AG10803 (cell line): ENCODE results near the gene FRMPD2.

Experiments
- DNase-seq: peaks from one replicate; pipeline ENCODE4 v3.0.0; 2010; ENCODE audit warnings: low read depth
- H3K4me3 ChIP-seq: 2 replicates; pipeline ENCODE4 v1.5.1; 2011; ENCODE audit warnings: mild to moderate bottlenecking, low read length, control low read depth
- CTCF ChIP-seq: conservative IDR thresholded peaks from 2 replicates; pipeline ENCODE4 v1.5.1; 2011; ENCODE audit warnings: mild to moderate bottlenecking, low read length, control low read depth, inconsistent platforms

FRMPD2 gene

DNA sequence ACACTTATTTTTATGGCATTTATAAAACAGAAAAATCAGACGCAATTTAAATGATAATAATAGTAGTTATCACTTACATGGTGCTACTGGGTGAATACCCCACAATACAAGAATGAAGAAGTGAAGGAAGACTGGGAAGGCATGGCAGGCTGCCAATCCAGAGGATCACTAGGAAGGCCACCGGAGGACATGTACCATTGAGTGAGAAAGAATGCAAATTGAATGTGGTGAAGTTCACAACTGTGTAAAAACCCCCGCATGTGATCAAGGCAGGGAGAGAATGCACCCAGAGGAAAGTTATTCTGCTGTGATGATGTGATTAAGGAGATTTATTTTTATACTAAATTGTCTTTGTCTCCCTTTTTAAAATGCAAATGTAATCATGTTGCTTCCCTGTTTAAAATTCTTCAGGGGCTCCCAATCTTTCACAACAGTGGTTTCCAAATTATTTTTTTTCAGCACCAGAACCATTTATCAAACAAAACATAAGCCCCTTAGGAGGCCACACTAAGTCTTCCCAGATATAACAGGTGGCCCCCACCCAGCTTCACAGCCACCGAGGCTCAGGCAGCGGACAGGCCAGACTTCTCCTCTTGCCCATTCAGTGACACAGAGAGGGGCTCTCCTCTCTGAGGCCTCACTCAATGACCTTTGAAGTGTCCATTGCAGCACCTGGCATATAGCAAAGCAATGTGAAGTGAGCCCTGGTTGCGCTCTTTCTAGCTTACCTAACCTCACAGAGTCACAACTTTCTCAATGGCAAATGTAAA is 59.6 kb downstream of the FRMPD2 start:
- no peak for TF ChIP-seq CTCF
- no peak for DNase-seq
- no peak overlapping the region for H3K4me3 ChIP-seq

DNA sequence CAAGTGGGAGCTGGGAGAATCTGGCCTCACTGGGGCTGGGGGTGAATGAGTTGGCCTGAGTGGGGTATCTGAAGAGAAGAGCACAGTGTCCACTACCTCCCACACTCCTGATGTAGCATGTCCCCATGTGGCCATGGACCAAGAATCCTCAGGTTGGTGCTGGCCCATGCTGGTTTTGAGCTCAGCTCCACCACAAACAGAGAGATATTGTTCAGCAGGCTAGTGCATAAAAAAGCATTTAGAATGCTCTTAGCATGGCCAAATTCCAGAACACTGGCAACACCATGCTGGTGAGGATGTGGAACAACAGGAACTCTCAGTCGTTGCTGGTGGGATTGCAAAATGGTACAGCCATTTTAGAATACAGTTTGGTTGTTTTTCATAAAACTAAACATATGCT is 61.4 kb downstream of the FRMPD2 start:
- TF ChIP-seq CTCF = no peak
- no peak for DNase-seq
- H3K4me3 ChIP-seq = no peak overlapping the region

- no peak overlapping the region for H3K4me3 ChIP-seq
- no peak for TF ChIP-seq CTCF
- DNase-seq = no peak
These were observed 62.7 kb downstream of the FRMPD2 start for GRCh38 chr10:48211777-48212176.

DNA sequence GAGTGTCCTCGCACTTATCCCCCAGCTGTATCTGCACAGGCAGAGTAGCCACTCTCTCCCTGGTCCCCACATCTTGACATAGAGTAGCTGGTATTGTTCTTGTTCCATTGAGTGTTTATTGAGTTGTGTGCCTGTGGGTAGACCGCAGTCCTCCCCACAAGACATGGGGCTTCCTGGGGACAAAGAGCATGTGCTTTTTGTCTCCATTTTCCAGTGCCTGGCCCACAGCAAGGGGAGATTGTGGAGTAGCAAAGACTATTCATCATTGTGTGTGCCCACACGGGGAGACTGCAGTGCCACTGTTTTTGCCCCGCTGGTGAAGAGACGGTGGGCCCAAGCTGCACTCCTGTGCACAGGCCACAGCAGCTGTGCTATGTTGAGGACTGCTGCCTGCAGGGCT is 63.5 kb downstream of the FRMPD2 start:
- TF ChIP-seq CTCF = no peak
- H3K4me3 ChIP-seq = no peak overlapping the region
- no peak for DNase-seq

- DNase-seq = no peak
- no peak for TF ChIP-seq CTCF
- no peak overlapping the region for H3K4me3 ChIP-seq
These were observed 64.1 kb downstream of the FRMPD2 start for GRCh38 chr10:48210391-48210790.

GRCh38 chr10:48209241-48209640 is 65.3 kb downstream of the FRMPD2 start:
- no peak overlapping the region for H3K4me3 ChIP-seq
- TF ChIP-seq CTCF = no peak
- no peak for DNase-seq

DNA sequence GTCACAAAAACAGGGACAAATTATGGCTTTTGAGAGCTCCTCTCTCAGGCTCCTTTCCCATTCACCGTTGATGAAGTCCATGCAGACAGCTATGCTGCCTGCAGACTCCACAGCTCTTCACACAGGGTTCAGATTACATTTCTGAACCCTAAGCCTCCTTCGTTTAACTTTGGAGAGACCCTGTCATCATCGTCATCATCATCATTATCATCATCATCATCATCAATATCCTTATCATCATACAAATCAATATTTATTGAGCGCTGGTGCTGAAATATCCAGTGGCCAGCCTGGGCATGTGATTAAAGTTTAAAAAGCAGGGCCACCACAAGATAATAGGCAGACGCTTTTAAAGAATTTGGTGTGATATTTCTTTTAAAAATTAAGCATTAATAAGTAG is 66.6 kb downstream of the FRMPD2 start:
- H3K4me3 ChIP-seq = no peak overlapping the region
- DNase-seq = no peak
- no peak for TF ChIP-seq CTCF
